K562 (cell line): ENCODE measurements around the gene C19orf12. TPM values are rescaled to one million over a fixed set of nuclear protein-coding genes. Genes with fewer than 3 reads are reported as not detected.

Experiments
- RCOR1 ChIP-seq, 2 experiments: IDR thresholded peaks; 2 replicates each; pipeline ENCODE4 v1.6.1; 2012; ENCODE audit warnings: low read depth in 2 of 2, low read length in 2 of 2, borderline replicate concordance in 1 of 2, improper control_type of control experiment in 1 of 2
- REST ChIP-seq, 2 experiments: fragments of 450-650 bp; formaldehyde crosslinking in 1 of 2; IDR thresholded peaks; 2 replicates each; pipeline versions ENCODE4 v1.4.0 to v1.6.1; 2014 to 2020; ENCODE audit warnings: mild to moderate bottlenecking in 2 of 2, borderline replicate concordance in 1 of 2, low read depth in 1 of 2
- ZNF143 ChIP-seq: sonication (generic); formaldehyde crosslinking; IDR thresholded peaks from 2 replicates; pipeline ENCODE4 v1.9.0; 2022; ENCODE audit warnings: mild to moderate bottlenecking, missing genetic modification reagents
- polyA plus RNA-seq, 8 experiments: library from polyadenylated mRNA; depleted of rRNA in 4 of 8; stranded (reverse) in 5 of 8; unstranded in 3 of 8; fragments of >200 nt; fragmentation: Nextera tagmentation in 2 of 8; fragmentation: Illumina TruSeq in 1 of 8; extraction: Ambion mirVana in 2 of 8; extraction: Trizol in 1 of 8; gene quantifications; 2 replicates each; pipeline versions ENCODE4 v1.2.1 to v1.2.3, GENCODE V29; 2011 to 2014; ENCODE audit warnings: inconsistent platforms in 1 of 8, missing spikeins in 1 of 8
- total RNA-seq, 7 experiments: library from RNA; depleted of rRNA in 6 of 7; stranded (reverse); fragments of >200 nt in 6 of 7; fragmentation: Illumina TruSeq in 2 of 7; extraction: Trizol in 2 of 7; gene quantifications; 2 replicates each; pipeline versions ENCODE4 v1.2.1 to v1.2.3, GENCODE V29; 2011 to 2021; ENCODE audit warnings: low replicate concordance in 1 of 7
- TF ChIP-seq, protein P1 (sequence below): sonication (generic); formaldehyde crosslinking; IDR thresholded peaks from 2 replicates; pipeline ENCODE4 v1.8.0; 2022; ENCODE audit warnings: missing genetic modification reagents, mild to moderate bottlenecking, moderate library complexity, borderline replicate concordance
- TF ChIP-seq, protein P2 (sequence below): fragments of 250-450 bp; sonication (Bioruptor Pico); IDR thresholded peaks from 2 replicates; pipeline ENCODE4 v1.4.0; 2020
- TF ChIP-seq, protein P3 (sequence below), 3 experiments: IDR thresholded peaks in 2 of 3; conservative IDR thresholded peaks in 1 of 3; 2 replicates each; pipeline ENCODE4 v1.5.1; 2011 to 2012; ENCODE audit warnings: low read length in 3 of 3, mild to moderate bottlenecking in 3 of 3, control low read depth in 2 of 3, improper control_type of control experiment in 1 of 3, inconsistent platforms in 1 of 3, low read depth in 1 of 3, mixed read lengths in 1 of 3, moderate library complexity in 1 of 3; ENCODE audit not compliant: insufficient read depth in 2 of 3

The C19orf12 gene
- total and polyA plus RNA-seq, 9 of the 15 experiments (the other 6 are each of a cell fraction or from before 2014, with no cell fraction given): 1.9 to 14.5 (median 10.2) TPM

DNA sequence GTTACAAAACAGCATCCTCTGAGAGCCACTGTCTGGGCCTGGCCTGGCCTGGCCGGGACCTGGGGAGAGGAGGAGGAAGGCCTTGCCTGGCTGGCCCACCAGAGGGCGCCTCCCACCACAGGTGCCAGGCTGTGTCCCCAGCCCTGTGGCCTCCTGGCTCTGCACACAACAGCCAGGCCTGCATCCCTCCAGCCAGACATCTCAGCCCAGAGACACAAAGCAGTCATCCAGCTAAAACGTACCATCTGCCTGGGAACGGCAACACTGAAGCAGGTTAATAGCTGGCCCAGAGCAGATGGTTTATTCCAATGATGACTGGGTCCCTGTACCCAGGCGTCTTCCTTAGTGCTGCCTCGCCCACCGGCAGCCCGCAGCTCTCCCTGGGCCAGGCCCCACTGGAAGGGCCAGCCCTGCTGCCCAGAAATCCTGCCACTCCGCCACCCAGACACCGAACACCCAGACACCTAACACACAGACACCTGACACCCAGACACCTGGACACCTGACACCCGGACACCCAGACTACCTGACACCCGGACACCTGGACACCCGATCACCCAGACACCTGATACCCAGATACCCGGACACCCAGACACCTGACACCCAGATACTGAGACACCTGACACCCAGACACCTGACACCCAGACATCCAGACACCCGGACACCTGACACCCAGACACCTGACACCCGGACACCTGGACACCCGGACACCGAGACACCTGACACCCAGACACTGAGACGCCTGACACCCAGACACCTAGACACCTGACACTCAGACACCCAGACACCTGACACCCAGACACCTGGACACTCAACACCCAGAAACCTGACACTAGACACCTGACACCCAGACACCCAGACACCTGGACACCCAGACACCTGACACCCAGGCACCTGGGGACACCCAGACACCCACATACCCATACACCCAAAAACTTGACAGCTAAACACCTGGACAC, 20.1 kb downstream of the C19orf12 start (continued):
- peak; percentile 66 for TF ChIP-seq REST (IDR thresholded peaks at IDR 0.05; ENCODE audit: borderline replicate concordance)
- no peak for TF ChIP-seq REST (CRISPR knock-in tag; IDR thresholded peaks at IDR 0.05; ENCODE audit: low read depth)
- TF ChIP-seq RCOR1 (IDR thresholded peaks at IDR 0.05; ENCODE audit: borderline replicate concordance in 1 of 2, low read depth in 2 of 2, low read length in 2 of 2): peak in 1 of 2 experiments; percentile 30; a peak in 1 of 4 replicates
- TF ChIP-seq, protein P1, sequence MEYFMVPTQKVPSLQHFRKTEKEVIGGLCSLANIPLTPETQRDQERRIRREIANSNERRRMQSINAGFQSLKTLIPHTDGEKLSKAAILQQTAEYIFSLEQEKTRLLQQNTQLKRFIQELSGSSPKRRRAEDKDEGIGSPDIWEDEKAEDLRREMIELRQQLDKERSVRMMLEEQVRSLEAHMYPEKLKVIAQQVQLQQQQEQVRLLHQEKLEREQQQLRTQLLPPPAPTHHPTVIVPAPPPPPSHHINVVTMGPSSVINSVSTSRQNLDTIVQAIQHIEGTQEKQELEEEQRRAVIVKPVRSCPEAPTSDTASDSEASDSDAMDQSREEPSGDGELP (CRISPR knock-in tag): peak; percentile 33; the same call in 1 of the 2 replicates
- TF ChIP-seq ZNF143 (CRISPR knock-in tag): no peak
- TF ChIP-seq, protein P2, sequence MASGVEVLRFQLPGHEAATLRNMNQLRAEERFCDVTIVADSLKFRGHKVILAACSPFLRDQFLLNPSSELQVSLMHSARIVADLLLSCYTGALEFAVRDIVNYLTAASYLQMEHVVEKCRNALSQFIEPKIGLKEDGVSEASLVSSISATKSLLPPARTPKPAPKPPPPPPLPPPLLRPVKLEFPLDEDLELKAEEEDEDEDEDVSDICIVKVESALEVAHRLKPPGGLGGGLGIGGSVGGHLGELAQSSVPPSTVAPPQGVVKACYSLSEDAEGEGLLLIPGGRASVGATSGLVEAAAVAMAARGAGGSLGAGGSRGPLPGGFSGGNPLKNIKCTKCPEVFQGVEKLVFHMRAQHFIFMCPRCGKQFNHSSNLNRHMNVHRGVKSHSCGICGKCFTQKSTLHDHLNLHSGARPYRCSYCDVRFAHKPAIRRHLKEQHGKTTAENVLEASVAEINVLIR (CRISPR knock-in tag): no peak
- TF ChIP-seq, protein P3, sequence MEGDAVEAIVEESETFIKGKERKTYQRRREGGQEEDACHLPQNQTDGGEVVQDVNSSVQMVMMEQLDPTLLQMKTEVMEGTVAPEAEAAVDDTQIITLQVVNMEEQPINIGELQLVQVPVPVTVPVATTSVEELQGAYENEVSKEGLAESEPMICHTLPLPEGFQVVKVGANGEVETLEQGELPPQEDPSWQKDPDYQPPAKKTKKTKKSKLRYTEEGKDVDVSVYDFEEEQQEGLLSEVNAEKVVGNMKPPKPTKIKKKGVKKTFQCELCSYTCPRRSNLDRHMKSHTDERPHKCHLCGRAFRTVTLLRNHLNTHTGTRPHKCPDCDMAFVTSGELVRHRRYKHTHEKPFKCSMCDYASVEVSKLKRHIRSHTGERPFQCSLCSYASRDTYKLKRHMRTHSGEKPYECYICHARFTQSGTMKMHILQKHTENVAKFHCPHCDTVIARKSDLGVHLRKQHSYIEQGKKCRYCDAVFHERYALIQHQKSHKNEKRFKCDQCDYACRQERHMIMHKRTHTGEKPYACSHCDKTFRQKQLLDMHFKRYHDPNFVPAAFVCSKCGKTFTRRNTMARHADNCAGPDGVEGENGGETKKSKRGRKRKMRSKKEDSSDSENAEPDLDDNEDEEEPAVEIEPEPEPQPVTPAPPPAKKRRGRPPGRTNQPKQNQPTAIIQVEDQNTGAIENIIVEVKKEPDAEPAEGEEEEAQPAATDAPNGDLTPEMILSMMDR (IDR thresholded peaks at IDR 0.05 in 2 of 3, conservative IDR thresholded peaks at IDR 0.05 in 1 of 3; ENCODE audit: insufficient read depth in 2 of 3, low read depth in 1 of 3, low read length in 3 of 3): peak; percentile 77 to 82 (median 78)
